ENCODE results near the gene CHD2. TPM values are rescaled to one million over a fixed set of nuclear protein-coding genes. Genes with fewer than 3 reads are reported as not detected.

CHD2 gene
- total RNA-seq, 1 donor from 2014 or later, result 105 TPM

DNA sequence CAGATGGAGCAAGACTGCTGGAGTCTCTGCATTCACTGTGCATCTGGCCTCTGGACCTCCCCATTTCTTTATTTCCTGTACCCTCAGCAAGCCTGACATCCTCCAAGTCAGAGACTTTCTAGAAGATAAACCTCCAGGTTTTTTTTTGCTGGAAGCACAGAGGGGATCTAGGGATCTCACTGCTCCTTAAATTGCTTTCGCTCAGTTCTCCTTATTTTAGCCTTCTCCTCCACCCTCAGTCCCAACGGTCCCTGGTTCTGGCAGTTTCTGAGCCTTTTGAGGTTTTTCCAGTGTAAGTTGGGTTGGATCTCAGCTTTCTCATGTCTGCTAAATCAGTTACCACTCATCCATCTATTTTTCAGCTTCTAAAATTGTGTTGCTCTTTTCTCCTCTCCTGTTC lies 22.7 kb upstream of the CHD2 start:
- Histone ChIP-seq H3K36me3 (ENCODE audit: insufficient read depth, low read length) (no peaks in the 10 kb centered on the region), H2AFZ (ENCODE audit: low read depth, low read length) (no peak overlapping the region), H3K4me1 (ENCODE audit: insufficient read depth, low read length) (peaks cover 14% of the 10 kb centered on the region), H3K4me3 (ENCODE audit: insufficient read depth, low read depth, low read length) (no peak overlapping the region), H3K9ac (ENCODE audit: low read length) (no peak overlapping the region), H3K27me3 (ENCODE audit: insufficient read depth, low read length) (no peaks in the 10 kb centered on the region), H3K9me3 (ENCODE audit: insufficient read depth, low read depth, low read length) (no peaks in the 10 kb centered on the region), H3K27ac (ENCODE audit: low read depth, low read length) (no peak overlapping the region), H3K4me2 (ENCODE audit: low read length) (no peak overlapping the region), H4K20me1 (ENCODE audit: insufficient read depth, low read length) (no peaks in the 10 kb centered on the region), H3K79me2 (ENCODE audit: insufficient read depth, low read length) (no peaks in the 10 kb centered on the region)
- TF ChIP-seq EZH2 (IDR thresholded peaks at IDR 0.05; ENCODE audit: insufficient read depth, low read length), result no peak
- TF ChIP-seq, protein P1, sequence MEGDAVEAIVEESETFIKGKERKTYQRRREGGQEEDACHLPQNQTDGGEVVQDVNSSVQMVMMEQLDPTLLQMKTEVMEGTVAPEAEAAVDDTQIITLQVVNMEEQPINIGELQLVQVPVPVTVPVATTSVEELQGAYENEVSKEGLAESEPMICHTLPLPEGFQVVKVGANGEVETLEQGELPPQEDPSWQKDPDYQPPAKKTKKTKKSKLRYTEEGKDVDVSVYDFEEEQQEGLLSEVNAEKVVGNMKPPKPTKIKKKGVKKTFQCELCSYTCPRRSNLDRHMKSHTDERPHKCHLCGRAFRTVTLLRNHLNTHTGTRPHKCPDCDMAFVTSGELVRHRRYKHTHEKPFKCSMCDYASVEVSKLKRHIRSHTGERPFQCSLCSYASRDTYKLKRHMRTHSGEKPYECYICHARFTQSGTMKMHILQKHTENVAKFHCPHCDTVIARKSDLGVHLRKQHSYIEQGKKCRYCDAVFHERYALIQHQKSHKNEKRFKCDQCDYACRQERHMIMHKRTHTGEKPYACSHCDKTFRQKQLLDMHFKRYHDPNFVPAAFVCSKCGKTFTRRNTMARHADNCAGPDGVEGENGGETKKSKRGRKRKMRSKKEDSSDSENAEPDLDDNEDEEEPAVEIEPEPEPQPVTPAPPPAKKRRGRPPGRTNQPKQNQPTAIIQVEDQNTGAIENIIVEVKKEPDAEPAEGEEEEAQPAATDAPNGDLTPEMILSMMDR (IDR thresholded peaks at IDR 0.05; ENCODE audit: insufficient read depth, low read depth, low read length), result no peak
- no peaks in the 10 kb centered on the region for H3K36me3 Mint-ChIP-seq (ENCODE audit: low read depth, unreplicated experiment)
- FAIRE-seq (no peak), DNase-seq (ENCODE audit: low read depth) (no peak)
- H3K27ac Mint-ChIP-seq (ENCODE audit: unreplicated experiment), result no peak overlapping the region
- no peaks in the 10 kb centered on the region for H3K27me3 Mint-ChIP-seq (ENCODE audit: low read depth, unreplicated experiment)
- no peak overlapping the region for H3K4me3 Mint-ChIP-seq (ENCODE audit: unreplicated experiment)
- H3K9me3 Mint-ChIP-seq (ENCODE audit: unreplicated experiment), result no peaks in the 10 kb centered on the region
- H3K4me1 Mint-ChIP-seq (ENCODE audit: low read depth, unreplicated experiment), result peaks cover 22% of the 10 kb centered on the region

DNA sequence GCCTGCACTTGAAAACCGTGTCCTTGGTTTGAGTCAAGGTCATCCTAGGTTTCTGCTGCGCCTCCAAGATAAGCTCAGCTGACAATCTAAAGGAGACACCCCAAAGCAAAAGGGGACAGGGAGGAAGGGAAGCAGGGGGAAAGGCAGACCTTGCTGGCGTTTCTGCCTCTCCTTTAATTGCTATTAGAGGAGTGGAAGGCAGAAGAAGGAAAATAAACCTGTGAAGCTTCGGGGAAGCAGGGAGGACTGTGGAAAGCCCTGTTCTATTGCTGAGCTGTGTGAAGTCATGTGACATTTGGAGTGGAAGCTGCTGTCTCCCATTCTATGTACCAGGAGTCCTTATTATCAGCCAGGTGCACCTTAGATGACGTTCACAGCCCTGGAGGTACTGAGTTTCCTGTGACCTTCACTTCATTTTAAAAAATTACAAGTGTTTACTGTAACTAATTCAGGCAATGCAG lies 21.5 kb upstream of the CHD2 start:
- no peak for DNase-seq (ENCODE audit: low read depth)

More for the DNA sequence above, 21.5 kb upstream of the CHD2 start:
- H3K27me3 Mint-ChIP-seq (ENCODE audit: low read depth, unreplicated experiment), result no peaks in the 10 kb centered on the region
- H3K9me3 ChIP-seq (ENCODE audit: insufficient read depth, low read depth, low read length), result no peaks in the 10 kb centered on the region
- H4K20me1 ChIP-seq (ENCODE audit: insufficient read depth, low read length), result peaks cover 4% of the 10 kb centered on the region
- H3K36me3 ChIP-seq (ENCODE audit: insufficient read depth, low read length), result no peaks in the 10 kb centered on the region
- H3K27me3 ChIP-seq (ENCODE audit: insufficient read depth, low read length), result no peaks in the 10 kb centered on the region
- peaks cover 14% of the 10 kb centered on the region for H3K4me1 ChIP-seq (ENCODE audit: insufficient read depth, low read length)
- H3K4me3 Mint-ChIP-seq (ENCODE audit: unreplicated experiment), result no peak overlapping the region
- H3K27ac ChIP-seq (ENCODE audit: low read depth, low read length), result no peak overlapping the region
- FAIRE-seq, result no peak
- H3K79me2 ChIP-seq (ENCODE audit: insufficient read depth, low read length), result peaks cover 8% of the 10 kb centered on the region
- no peak for TF ChIP-seq EZH2 (IDR thresholded peaks at IDR 0.05; ENCODE audit: insufficient read depth, low read length)
- TF ChIP-seq, protein P1 (IDR thresholded peaks at IDR 0.05; ENCODE audit: insufficient read depth, low read depth, low read length), result no peak
- H3K9me3 Mint-ChIP-seq (ENCODE audit: unreplicated experiment), result no peaks in the 10 kb centered on the region
- peaks cover 2% of the 10 kb centered on the region for H3K36me3 Mint-ChIP-seq (ENCODE audit: low read depth, unreplicated experiment)
- H3K9ac ChIP-seq (ENCODE audit: low read length), result no peak overlapping the region
- H3K4me3 ChIP-seq (ENCODE audit: insufficient read depth, low read depth, low read length), result no peak overlapping the region
- H2AFZ ChIP-seq (ENCODE audit: low read depth, low read length), result no peak overlapping the region
- H3K4me1 Mint-ChIP-seq (ENCODE audit: low read depth, unreplicated experiment), result peaks cover 22% of the 10 kb centered on the region
- no peak overlapping the region for H3K27ac Mint-ChIP-seq (ENCODE audit: unreplicated experiment)
- H3K4me2 ChIP-seq (ENCODE audit: low read length), result no peak overlapping the region

Data from astrocyte (in vitro differentiated cells and primary cell).